SK-N-SH treated with all-trans-retinoic acid at 6 μM for 48 hours (cell line): ENCODE measurements around the gene AOPEP.

Experiments
- ATAC-seq: fragments of 200-7000 bp; cut with Tn5 transposase; 3 replicates; pipeline ENCODE4 v1.9.1; 2020; ENCODE audit warnings: mild to moderate bottlenecking, moderate library complexity
- ARNTL ChIP-seq: fragments of 450-650 bp; formaldehyde crosslinking; IDR thresholded peaks from 2 replicates; pipeline ENCODE4 v1.5.0; 2020; ENCODE audit warnings: low read depth, mild to moderate bottlenecking, moderate library complexity, borderline replicate concordance
- BACH2 ChIP-seq: fragments of 250-450 bp; sonication (Bioruptor Pico); IDR thresholded peaks from 2 replicates; pipeline ENCODE4 v1.9.0; 2021; ENCODE audit warnings: mild to moderate bottlenecking, borderline replicate concordance
- CREB5 ChIP-seq: fragments of 250-450 bp; sonication (Bioruptor Pico); IDR thresholded peaks from 2 replicates; pipeline ENCODE4 v1.5.1; 2020; ENCODE audit warnings: low read depth, mild to moderate bottlenecking, moderate library complexity
- CSDC2 ChIP-seq: fragments of 250-450 bp; sonication (Bioruptor Pico); IDR thresholded peaks from 2 replicates; pipeline ENCODE4 v1.5.0; 2020; ENCODE audit warnings: mild to moderate bottlenecking, moderate library complexity
- CSRNP3 ChIP-seq: fragments of 250-450 bp; sonication (Bioruptor Pico); IDR thresholded peaks from 2 replicates; pipeline ENCODE4 v1.5.1; 2021; ENCODE audit warnings: mild to moderate bottlenecking, moderate library complexity
- ESRRG ChIP-seq: fragments of 250-450 bp; sonication (Bioruptor Pico); IDR thresholded peaks from 2 replicates; pipeline ENCODE4 v1.6.1; 2021; ENCODE audit warnings: mild to moderate bottlenecking
- GLIS3 ChIP-seq: fragments of 250-450 bp; sonication (Bioruptor Pico); IDR thresholded peaks from 2 replicates; pipeline ENCODE4 v1.5.0; 2020; ENCODE audit warnings: mild to moderate bottlenecking, moderate library complexity
- ISL1 ChIP-seq: fragments of 250-450 bp; sonication (Bioruptor Pico); IDR thresholded peaks from 2 replicates; pipeline ENCODE4 v2.1.2; 2022; ENCODE audit warnings: mild to moderate bottlenecking, moderate library complexity
- PATZ1 ChIP-seq: fragments of 250-450 bp; sonication (Bioruptor Pico); IDR thresholded peaks from 2 replicates; pipeline ENCODE4 v1.8.0; 2020; ENCODE audit warnings: mild to moderate bottlenecking, moderate library complexity, borderline replicate concordance
- POU6F1 ChIP-seq: fragments of 250-450 bp; sonication (Bioruptor Pico); IDR thresholded peaks from 2 replicates; pipeline ENCODE4 v1.8.0; 2021; ENCODE audit warnings: low read depth, mild to moderate bottlenecking, moderate library complexity, borderline replicate concordance
- RARB ChIP-seq: fragments of 250-450 bp; sonication (Bioruptor Pico); IDR thresholded peaks from 2 replicates; pipeline ENCODE4 v1.8.0; 2021; ENCODE audit warnings: mild to moderate bottlenecking, moderate library complexity
- SNAI2 ChIP-seq: fragments of 250-450 bp; sonication (Bioruptor Pico); IDR thresholded peaks from 2 replicates; pipeline ENCODE4 v1.5.0; 2020; ENCODE audit warnings: mild to moderate bottlenecking, moderate library complexity
- TCF4 ChIP-seq: fragments of 250-450 bp; sonication (Bioruptor Pico); IDR thresholded peaks from 2 replicates; pipeline ENCODE4 v1.8.0; 2021; ENCODE audit warnings: mild to moderate bottlenecking, moderate library complexity, borderline replicate concordance
- ZC3H10 ChIP-seq: fragments of 250-450 bp; sonication (Bioruptor Pico); IDR thresholded peaks from 2 replicates; pipeline ENCODE4 v1.5.1; 2021; ENCODE audit warnings: mild to moderate bottlenecking, moderate library complexity
- ZFP3 ChIP-seq: fragments of 250-450 bp; sonication (Bioruptor Pico); IDR thresholded peaks from 2 replicates; pipeline ENCODE4 v1.5.0; 2020; ENCODE audit warnings: mild to moderate bottlenecking, moderate library complexity
- ZFP30 ChIP-seq: fragments of 450-650 bp; formaldehyde crosslinking; IDR thresholded peaks from 2 replicates; pipeline ENCODE4 v1.5.0; 2022; ENCODE audit warnings: mild to moderate bottlenecking, moderate library complexity
- ZNF565 ChIP-seq: fragments of 450-650 bp; formaldehyde crosslinking; conservative IDR thresholded peaks from 2 replicates; pipeline ENCODE4 v1.5.0; 2020; ENCODE audit warnings: low read depth, mild to moderate bottlenecking, moderate library complexity
- ZNF8 ChIP-seq: fragments of 450-650 bp; formaldehyde crosslinking; IDR thresholded peaks from 2 replicates; pipeline ENCODE4 v1.5.0; 2020; ENCODE audit warnings: mild to moderate bottlenecking, moderate library complexity

The AOPEP gene

GRCh38 chr9:95009459-95009858 lies 283.0 kb downstream of the AOPEP start:
- ATAC-seq: no peak
- TF ChIP-seq ZNF565 (peak; percentile 51; the same call in 1 of the 2 replicates), GLIS3 (CRISPR knock-in tag) (peak; percentile 73; the same call in 1 of the 2 replicates), CSDC2 (CRISPR knock-in tag) (peak; percentile 84; the same call in 1 of the 2 replicates), ZNF8 (no peak), ZFP30 (CRISPR knock-in tag) (no peak), PATZ1 (CRISPR knock-in tag) (peak; percentile 13; the same call in 1 of the 2 replicates), ZFP3 (CRISPR knock-in tag) (peak; percentile 53; the same call in 1 of the 2 replicates), SNAI2 (CRISPR knock-in tag) (0 out of 2 replicates have a peak, but pooled peaks have one; percentile 67), ARNTL (CRISPR knock-in tag) (peak; percentile 57; the same call in 1 of the 2 replicates), RARB (CRISPR knock-in tag) (no peak), ISL1 (peak; percentile 15; the same call in 1 of the 2 replicates), ESRRG (peak; percentile 60; the same call in 1 of the 2 replicates)

- peak; percentile 23; the same call in 1 of the 2 replicates for TF ChIP-seq CSRNP3 (CRISPR knock-in tag)
- peak; percentile 89; the same call in 1 of the 2 replicates for TF ChIP-seq CSDC2 (CRISPR knock-in tag)
- TF ChIP-seq RARB (CRISPR knock-in tag): no peak
- TF ChIP-seq CREB5 (CRISPR knock-in tag): peak; percentile 12; the same call in 1 of the 2 replicates
- ATAC-seq: no peak
Measured at GRCh38 chr9:95010431-95010838, 283.9 kb downstream of the AOPEP start.

GRCh38 chr9:95012035-95012708 lies 285.7 kb downstream of the AOPEP start:
- TF ChIP-seq POU6F1 (CRISPR knock-in tag) (no peak), BACH2 (CRISPR knock-in tag) (no peak), ESRRG (peak; percentile 6; the same call in 1 of the 2 replicates)
- ATAC-seq: peak; percentile 3; the same call in 2 of the 3 replicates

GRCh38 chr9:95012902-95013301 lies 286.4 kb downstream of the AOPEP start:
- ATAC-seq: no peak

More at GRCh38 chr9:95012902-95013301, 286.4 kb downstream of the AOPEP start:
- TF ChIP-seq TCF4 (no peak), CSRNP3 (CRISPR knock-in tag) (no peak), POU6F1 (CRISPR knock-in tag) (no peak), CREB5 (CRISPR knock-in tag) (no peak), CSDC2 (CRISPR knock-in tag) (no peak), GLIS3 (CRISPR knock-in tag) (no peak), ZFP3 (CRISPR knock-in tag) (no peak), ZC3H10 (CRISPR knock-in tag) (no peak), ZFP30 (CRISPR knock-in tag) (no peak)
